CD14-positive monocyte (primary cell): ENCODE data around the gene LHX8. TPM values are rescaled to one million over a fixed set of nuclear protein-coding genes. Genes with fewer than 3 reads are reported as not detected.

Source experiments
- DNase-seq, 3 donors: peaks; one replicate each; pipeline ENCODE4 v3.0.0-alpha.2; 2011 to 2022
- H2AFZ ChIP-seq: 2 replicates; pipeline ENCODE4 v1.6.0; 2012; ENCODE audit warnings: mild to moderate bottlenecking, low read depth, low read length, inconsistent platforms; ENCODE audit not compliant: insufficient read depth, poor library complexity, severe bottlenecking
- H3K27ac ChIP-seq, 2 donors: 1 replicate in 1 of 2; 2 replicates in 1 of 2; pipeline ENCODE4 v1.5.1; 2012 to 2013; ENCODE audit warnings: low read length in 2 of 2, control low read depth in 1 of 2, inconsistent platforms in 1 of 2, low read depth in 1 of 2, mild to moderate bottlenecking in 1 of 2
- H3K27me3 ChIP-seq, 2 donors: one replicate each; pipeline versions ENCODE4 v1.6.0 to v1.6.1; 2011 to 2013; ENCODE audit warnings: low read length in 2 of 2; ENCODE audit not compliant: control insufficient read depth in 2 of 2, insufficient read depth in 2 of 2
- H3K36me3 ChIP-seq, 2 donors: replicated peaks in 1 of 2; 1 replicate in 1 of 2; 2 replicates in 1 of 2; pipeline versions ENCODE4 v1.5.1 to v1.6.1; 2012 to 2013; ENCODE audit warnings: low read length in 2 of 2, control low read depth in 1 of 2, inconsistent platforms in 1 of 2, mild to moderate bottlenecking in 1 of 2; ENCODE audit not compliant: insufficient read depth in 2 of 2, control insufficient read depth in 1 of 2
- H3K4me1 ChIP-seq, 2 donors: 1 replicate in 1 of 2; 2 replicates in 1 of 2; pipeline versions ENCODE4 v1.5.1 to v1.6.1; 2012 to 2013; ENCODE audit warnings: low read length in 2 of 2, control low read depth in 1 of 2, inconsistent platforms in 1 of 2, mild to moderate bottlenecking in 1 of 2, moderate library complexity in 1 of 2; ENCODE audit not compliant: insufficient read depth in 2 of 2, control insufficient read depth in 1 of 2
- H3K4me2 ChIP-seq: replicated peaks from 2 replicates; pipeline ENCODE3; 2012; ENCODE audit warnings: low read length, moderate library complexity, mild to moderate bottlenecking; ENCODE audit not compliant: poor library complexity, severe bottlenecking; ENCODE audit errors: extremely low read depth
- H3K4me3 ChIP-seq, 3 experiments: fragments of 200-600 bp in 1 of 3; sonication (generic) in 1 of 3; replicated peaks in 1 of 3; 1 replicate in 2 of 3; 2 replicates in 1 of 3; pipeline ENCODE4 v1.5.1; 2011 to 2013; ENCODE audit warnings: low read length in 3 of 3, mild to moderate bottlenecking in 3 of 3, control low read depth in 2 of 3, low read depth in 2 of 3, inconsistent platforms in 1 of 3, moderate library complexity in 1 of 3
- H3K79me2 ChIP-seq: 2 replicates; pipeline ENCODE4 v1.6.0; 2012; ENCODE audit warnings: mild to moderate bottlenecking, control low read depth, inconsistent platforms, low read length, moderate library complexity; ENCODE audit not compliant: insufficient read depth
- H3K9ac ChIP-seq: 2 replicates; pipeline ENCODE4 v1.6.0; 2017; ENCODE audit warnings: low read length, mild to moderate bottlenecking; ENCODE audit not compliant: insufficient read depth, poor library complexity, severe bottlenecking
- H3K9me3 ChIP-seq, 2 donors: replicated peaks in 1 of 2; 1 replicate in 1 of 2; 2 replicates in 1 of 2; pipeline versions ENCODE4 v1.5.1 to v1.6.1; 2012 to 2013; ENCODE audit warnings: low read length in 2 of 2, control low read depth in 1 of 2; ENCODE audit not compliant: control insufficient read depth in 1 of 2, insufficient read depth in 1 of 2
- H4K20me1 ChIP-seq: 2 replicates; pipeline ENCODE4 v1.6.0; 2012; ENCODE audit warnings: mild to moderate bottlenecking, low read length, control low read depth, moderate library complexity; ENCODE audit not compliant: insufficient read depth
- H3K27ac Mint-ChIP-seq, 7 donors: one replicate each; pipeline ENCODE4 v1.8.0; 2020; ENCODE audit warnings: mild to moderate bottlenecking in 7 of 7, mixed read lengths in 7 of 7, moderate library complexity in 6 of 7, inconsistent platforms in 2 of 7
- H3K27me3 Mint-ChIP-seq, 3 donors: one replicate each; pipeline ENCODE4 v1.8.0; 2021 to 2022; ENCODE audit warnings: low read depth in 3 of 3, mild to moderate bottlenecking in 3 of 3, mixed read lengths in 3 of 3, moderate library complexity in 3 of 3, inconsistent platforms in 1 of 3
- H3K36me3 Mint-ChIP-seq, 2 donors: one replicate each; pipeline ENCODE4 v1.8.0; 2020; ENCODE audit warnings: mixed read lengths in 2 of 2, inconsistent platforms in 1 of 2, mild to moderate bottlenecking in 1 of 2
- H3K4me1 Mint-ChIP-seq: one replicate; pipeline ENCODE4 v1.8.0; 2020; ENCODE audit warnings: mild to moderate bottlenecking, mixed read lengths
- H3K4me3 Mint-ChIP-seq, 2 donors: one replicate each; pipeline ENCODE4 v1.8.0; 2020; ENCODE audit warnings: mild to moderate bottlenecking in 2 of 2, mixed read lengths in 2 of 2, moderate library complexity in 1 of 2
- H3K9me3 Mint-ChIP-seq, 7 donors: one replicate each; pipeline ENCODE4 v1.8.0; 2020 to 2022; ENCODE audit warnings: mixed read lengths in 7 of 7, mild to moderate bottlenecking in 6 of 7, moderate library complexity in 6 of 7, inconsistent platforms in 2 of 7
- WGBS: methylation state at CpG from one replicate; pipeline ENCODE4 v1.1.5; 2013; ENCODE audit warnings: missing lambda C conversion rate; ENCODE audit not compliant: insufficient coverage; 5-methylcytosine and 5-hydroxymethylcytosine counted together
- intact Hi-C, 2 donors: fragments of 100-400 bp; cut with micrococcal nuclease; formaldehyde crosslinking; loops; one replicate each; pipeline versions ENCODE4 v1.15.0 to v1.15.1; 2023
- polyA plus RNA-seq, 3 donors: library from polyadenylated mRNA; depleted of rRNA in 1 of 3; unstranded in 2 of 3; stranded (reverse) in 1 of 3; fragments of 300-500 nt in 2 of 3; fragments of >200 nt in 1 of 3; fragmentation: Illumina TruSeq in 2 of 3; gene quantifications; 1 replicate in 2 of 3; 2 replicates in 1 of 3; pipeline ENCODE4 v1.2.3, GENCODE V29; 2012 to 2021
- TF ChIP-seq, protein P1 (sequence below): fragments of 200-600 bp; IDR thresholded peaks from one replicate; pipeline ENCODE4 v1.8.0; 2022; ENCODE audit warnings: antibody characterized with exemption, mild to moderate bottlenecking

LHX8 gene
- polyA plus RNA-seq, 3 donors: not detected

DNA sequence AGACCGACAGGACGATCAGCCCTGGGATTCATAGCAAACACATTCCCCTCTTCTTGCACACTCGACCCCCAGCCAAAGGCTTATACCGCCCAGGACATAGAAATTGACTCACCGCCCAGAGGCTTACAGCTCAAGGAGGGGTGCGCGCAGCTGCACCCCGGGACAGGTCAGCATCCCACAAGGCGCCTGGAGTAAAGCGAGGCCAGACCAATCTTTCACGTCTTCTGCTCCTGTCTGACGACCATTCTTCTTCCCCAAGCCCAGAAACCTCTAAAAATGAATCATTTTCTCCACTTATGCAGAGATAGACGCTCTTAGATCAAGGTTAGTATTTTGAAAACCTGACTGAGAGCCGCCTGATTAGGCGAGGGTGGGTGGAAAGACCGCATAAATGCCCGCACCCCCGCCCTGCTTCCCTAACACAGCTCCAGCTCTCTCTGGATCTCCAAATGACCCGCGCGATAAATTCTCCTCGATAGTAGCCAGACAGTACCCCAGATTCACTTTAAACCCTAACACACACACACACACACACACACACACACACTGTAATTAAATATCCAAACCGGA is 1.9 kb upstream of the LHX8 start:
- Histone ChIP-seq H3K79me2 (no peaks in the 10 kb centered on the region), H3K4me2 (no peak overlapping the region), H4K20me1 (no peaks in the 10 kb centered on the region), H3K36me3 (no peaks in the 10 kb centered on the region), H3K27me3 (peaks cover 92 to 99% of the 10 kb centered on the region in 2 donors), H3K27ac (no peak overlapping the region), H3K9ac (no peak overlapping the region), H2AFZ (no peak overlapping the region), H3K9me3 (peaks cover 4 to 89% of the 10 kb centered on the region in 2 donors), H3K4me3 (no peak overlapping the region), H3K4me1 (peaks cover 0 to 5% of the 10 kb centered on the region in 2 donors)
- Mint-ChIP-seq H3K4me1 (peaks cover 14% of the 10 kb centered on the region), H3K27ac (no peak overlapping the region), H3K36me3 (peaks cover 9 to 10% of the 10 kb centered on the region in 2 donors), H3K9me3 (peaks cover 3 to 62% (median 44%) of the 10 kb centered on the region in 7 donors), H3K27me3 (peaks cover 98 to 100% (median 98%) of the 10 kb centered on the region in 3 donors), H3K4me3 (peak overlapping the region in 1 of 2 donors; percentile 52)
- WGBS: 8% methylated on average over 18 of the region's 23 CpGs
- TF ChIP-seq, protein P1, sequence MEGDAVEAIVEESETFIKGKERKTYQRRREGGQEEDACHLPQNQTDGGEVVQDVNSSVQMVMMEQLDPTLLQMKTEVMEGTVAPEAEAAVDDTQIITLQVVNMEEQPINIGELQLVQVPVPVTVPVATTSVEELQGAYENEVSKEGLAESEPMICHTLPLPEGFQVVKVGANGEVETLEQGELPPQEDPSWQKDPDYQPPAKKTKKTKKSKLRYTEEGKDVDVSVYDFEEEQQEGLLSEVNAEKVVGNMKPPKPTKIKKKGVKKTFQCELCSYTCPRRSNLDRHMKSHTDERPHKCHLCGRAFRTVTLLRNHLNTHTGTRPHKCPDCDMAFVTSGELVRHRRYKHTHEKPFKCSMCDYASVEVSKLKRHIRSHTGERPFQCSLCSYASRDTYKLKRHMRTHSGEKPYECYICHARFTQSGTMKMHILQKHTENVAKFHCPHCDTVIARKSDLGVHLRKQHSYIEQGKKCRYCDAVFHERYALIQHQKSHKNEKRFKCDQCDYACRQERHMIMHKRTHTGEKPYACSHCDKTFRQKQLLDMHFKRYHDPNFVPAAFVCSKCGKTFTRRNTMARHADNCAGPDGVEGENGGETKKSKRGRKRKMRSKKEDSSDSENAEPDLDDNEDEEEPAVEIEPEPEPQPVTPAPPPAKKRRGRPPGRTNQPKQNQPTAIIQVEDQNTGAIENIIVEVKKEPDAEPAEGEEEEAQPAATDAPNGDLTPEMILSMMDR: no peak
- intact Hi-C loops: no loop called here
- no peak for DNase-seq

DNA sequence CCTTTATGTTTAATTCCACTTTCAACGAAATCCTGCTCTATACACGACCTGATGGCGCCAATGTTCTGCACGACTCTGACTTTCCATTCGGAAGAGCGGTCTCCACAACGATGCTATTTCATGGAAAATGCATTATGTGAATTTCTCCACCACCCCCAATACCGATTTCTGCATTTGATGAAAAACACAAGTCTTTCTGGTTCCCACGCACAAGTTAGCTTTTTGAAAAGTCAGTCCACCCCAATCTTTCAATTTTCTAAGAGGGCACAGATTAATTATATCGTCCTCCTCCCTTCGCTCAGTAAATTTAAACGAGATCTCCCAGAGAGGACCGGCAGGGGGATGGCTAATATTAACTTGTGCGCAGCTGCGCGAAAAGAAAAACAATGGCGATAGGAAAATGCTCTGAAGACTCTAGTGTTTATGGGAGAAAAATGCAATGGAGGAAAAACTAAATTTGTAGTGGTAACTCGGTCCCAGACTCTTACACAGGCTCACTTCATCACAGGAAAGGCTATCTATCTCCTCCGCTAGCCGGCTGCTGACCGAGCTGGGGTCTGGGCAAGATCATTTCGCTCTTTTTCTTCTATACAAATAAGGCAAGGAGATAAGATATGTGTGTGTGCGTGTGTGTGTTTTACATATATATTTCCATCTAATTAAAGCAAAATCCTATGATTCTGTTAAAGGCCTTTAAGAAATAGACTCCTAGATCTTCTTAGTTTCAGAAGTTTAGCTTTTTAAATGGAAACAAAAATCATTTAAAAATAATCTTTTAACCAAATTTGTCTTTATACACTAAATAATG is 1.2 kb upstream of the LHX8 start:
- peaks cover 4 to 84% of the 10 kb centered on the region in 2 donors for H3K9me3 ChIP-seq
- H3K79me2 ChIP-seq: no peaks in the 10 kb centered on the region
- peak overlapping the region in 1 of 2 donors; percentile 52 for H3K4me3 Mint-ChIP-seq
- no peak overlapping the region for H3K4me2 ChIP-seq
- no peak overlapping the region for H3K4me3 ChIP-seq
- H3K9me3 Mint-ChIP-seq: peaks cover 3 to 58% (median 42%) of the 10 kb centered on the region in 7 donors
- WGBS: 18% methylated on average over 8 of the region's 23 CpGs
- intact Hi-C loops: no loop called here
- H3K36me3 ChIP-seq: no peaks in the 10 kb centered on the region
- peaks cover 9 to 10% of the 10 kb centered on the region in 2 donors for H3K36me3 Mint-ChIP-seq
- no peaks in the 10 kb centered on the region for H4K20me1 ChIP-seq
- DNase-seq: no peak
- H3K27me3 Mint-ChIP-seq: peaks cover 98 to 100% (median 98%) of the 10 kb centered on the region in 3 donors
- no peak overlapping the region for H3K27ac ChIP-seq
- H3K9ac ChIP-seq: no peak overlapping the region
- TF ChIP-seq, protein P1: no peak
- peaks cover 14% of the 10 kb centered on the region for H3K4me1 Mint-ChIP-seq
- H3K4me1 ChIP-seq: peaks cover 0 to 5% of the 10 kb centered on the region in 2 donors
- no peak overlapping the region for H2AFZ ChIP-seq
- no peak overlapping the region for H3K27ac Mint-ChIP-seq
- peaks cover 92 to 99% of the 10 kb centered on the region in 2 donors for H3K27me3 ChIP-seq
